Karpas-422 (cell line): ENCODE data around the gene RRP1. TPM values are rescaled to one million over a fixed set of nuclear protein-coding genes. Genes with fewer than 3 reads are reported as not detected.

ENCODE experiments used
- small RNA-seq: library from RNA; depleted of rRNA; stranded (forward); fragments of <200 nt; gene quantifications from one replicate; pipeline ENCODE3, GENCODE V24; 2014
- total RNA-seq: library from RNA; depleted of rRNA; stranded (reverse); fragments of >200 nt; shearing (Covaris generic); gene quantifications from 2 replicates; pipeline ENCODE4 v1.2.3, GENCODE V29; 2014; ENCODE audit warnings: low replicate concordance; rRNA removed

RRP1 gene
- total RNA-seq, 1 experiment from 2014 or later = 28.8 TPM

Small RNA genes within 50 kb of the gene (small RNA-seq; reads per million reads assigned to genes)
- not detected for gene AP001052.1

Other genes starting within 250 kb of the RRP1 start
- gene HSF2BP, start 130.1 kb upstream of the RRP1 start, total RNA-seq = 0.67 and 0.76 TPM in 2 replicates
- 30.6 and 34.5 TPM in 2 replicates for gene RRP1B, start 130.0 kb upstream of the RRP1 start, total RNA-seq
- 44.7 and 86.5 TPM in 2 replicates for gene PDXK, start 70.4 kb upstream of the RRP1 start, total RNA-seq
- 17.6 and 28.0 TPM in 2 replicates for gene CSTB, start 13.3 kb upstream of the RRP1 start, total RNA-seq
- 29.0 and 42.2 TPM in 2 replicates for gene AGPAT3, start 75.6 kb downstream of the RRP1 start, total RNA-seq
- gene TRAPPC10, start 222.7 kb downstream of the RRP1 start, total RNA-seq = 24.0 and 40.3 TPM in 2 replicates